ENCODE measurements around the gene OTUD3. TPM values are rescaled to one million over a fixed set of nuclear protein-coding genes. Genes with fewer than 3 reads are reported as not detected.

The OTUD3 gene
- total and polyA plus RNA-seq, 9 of the 15 experiments (the other 6 are each of a cell fraction or from before 2014, with no cell fraction given): 2.0 to 16.6 (median 11.0) TPM

DNA sequence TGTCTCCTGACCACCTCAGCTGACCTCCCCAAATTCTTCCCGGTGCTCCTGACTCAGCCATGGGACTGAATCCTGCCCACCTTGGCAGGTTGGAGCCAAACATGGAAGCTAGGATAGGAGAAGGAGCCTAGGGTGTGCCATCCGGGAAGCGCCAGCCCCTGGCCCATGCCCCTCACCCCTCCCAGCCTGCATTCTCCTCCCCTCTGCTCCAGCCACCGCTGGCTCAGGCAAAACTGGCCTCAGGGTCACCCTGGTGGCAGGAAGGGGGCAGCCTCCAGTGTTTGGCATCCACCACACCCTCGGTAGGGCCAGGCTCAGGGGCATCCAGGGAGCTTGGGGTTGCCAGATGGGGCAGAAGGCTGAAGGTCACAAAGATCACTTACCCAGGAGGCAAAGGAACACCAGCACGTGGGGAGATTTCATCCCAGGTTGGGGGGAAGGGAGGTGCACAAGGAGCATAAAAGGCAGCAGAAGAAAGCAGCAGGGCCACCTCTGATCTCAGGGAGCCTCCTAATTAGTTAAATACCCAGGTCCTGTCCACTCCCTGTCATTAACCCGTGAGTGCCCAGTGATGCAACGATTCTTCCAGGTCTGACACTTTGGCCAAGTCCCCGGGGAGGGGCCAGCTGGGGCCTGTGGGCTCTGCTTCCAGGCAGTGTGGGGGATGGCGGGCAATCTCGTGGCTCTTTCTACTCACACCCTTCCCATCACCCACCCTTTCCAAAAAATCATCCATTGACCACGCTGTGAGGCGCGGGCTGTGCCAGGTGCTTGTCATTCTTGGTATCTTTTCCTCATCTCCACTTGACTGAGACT is 41.1 kb downstream of the OTUD3 start, which contains the start of gene PLA2G2E (continued):
- TF ChIP-seq, protein P1, sequence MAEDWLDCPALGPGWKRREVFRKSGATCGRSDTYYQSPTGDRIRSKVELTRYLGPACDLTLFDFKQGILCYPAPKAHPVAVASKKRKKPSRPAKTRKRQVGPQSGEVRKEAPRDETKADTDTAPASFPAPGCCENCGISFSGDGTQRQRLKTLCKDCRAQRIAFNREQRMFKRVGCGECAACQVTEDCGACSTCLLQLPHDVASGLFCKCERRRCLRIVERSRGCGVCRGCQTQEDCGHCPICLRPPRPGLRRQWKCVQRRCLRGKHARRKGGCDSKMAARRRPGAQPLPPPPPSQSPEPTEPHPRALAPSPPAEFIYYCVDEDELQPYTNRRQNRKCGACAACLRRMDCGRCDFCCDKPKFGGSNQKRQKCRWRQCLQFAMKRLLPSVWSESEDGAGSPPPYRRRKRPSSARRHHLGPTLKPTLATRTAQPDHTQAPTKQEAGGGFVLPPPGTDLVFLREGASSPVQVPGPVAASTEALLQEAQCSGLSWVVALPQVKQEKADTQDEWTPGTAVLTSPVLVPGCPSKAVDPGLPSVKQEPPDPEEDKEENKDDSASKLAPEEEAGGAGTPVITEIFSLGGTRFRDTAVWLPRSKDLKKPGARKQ (CRISPR knock-in tag; IDR thresholded peaks at IDR 0.05): no peak
- TF ChIP-seq ZNF778 (CRISPR knock-in tag; IDR thresholded peaks at IDR 0.05) (no peak), ZNF12 (CRISPR knock-in tag; IDR thresholded peaks at IDR 0.05) (no peak), KLF16 (IDR thresholded peaks at IDR 0.05) (no peak)
- TF ChIP-seq, protein P2, sequence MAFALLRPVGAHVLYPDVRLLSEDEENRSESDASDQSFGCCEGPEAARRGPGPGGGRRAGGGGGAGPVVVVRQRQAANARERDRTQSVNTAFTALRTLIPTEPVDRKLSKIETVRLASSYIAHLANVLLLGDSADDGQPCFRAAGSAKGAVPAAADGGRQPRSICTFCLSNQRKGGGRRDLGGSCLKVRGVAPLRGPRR (CRISPR knock-in tag; IDR thresholded peaks at IDR 0.05): no peak

DNA sequence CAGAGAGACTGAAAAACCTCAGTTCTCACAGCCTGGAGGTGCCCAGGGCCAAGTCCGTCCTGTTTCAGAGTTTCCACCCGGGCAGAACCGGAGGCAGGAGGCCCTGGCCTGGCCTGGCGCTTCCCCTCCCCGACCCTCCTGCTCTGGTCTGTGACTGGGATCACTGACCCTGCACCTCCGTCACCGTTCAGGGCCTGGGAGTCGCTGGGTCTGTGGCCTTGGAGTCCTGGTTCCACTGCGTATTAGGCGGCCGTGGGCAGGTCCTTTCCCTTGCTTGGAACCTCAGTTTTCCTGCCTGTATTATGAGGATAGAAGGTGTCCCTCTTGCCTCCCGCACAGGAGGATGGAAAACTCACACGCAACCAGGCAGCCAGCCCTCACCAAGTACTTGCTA is 41.8 kb downstream of the OTUD3 start:
- Histone ChIP-seq H3K9me3 (replicated peaks; ENCODE audit: control insufficient read depth, insufficient read depth, low read depth, low read length) (no peaks in the 10 kb centered on the region), H2AFZ (ENCODE audit: low read depth, low read length) (no peak overlapping the region), H3K27me3 (ENCODE audit: control insufficient read depth in 2 of 2, insufficient read depth in 2 of 2, low read length in 2 of 2) (peaks cover 34 to 63% of the 10 kb centered on the region in 2 experiments), H3K36me3 (ENCODE audit: control insufficient read depth, insufficient read depth, low read length) (no peaks in the 10 kb centered on the region), H4K20me1 (replicated peaks; ENCODE audit: control insufficient read depth, insufficient read depth, low read length) (no peaks in the 10 kb centered on the region), H3K9ac (ENCODE audit: insufficient read depth in 1 of 2, low read depth in 2 of 2, low read length in 2 of 2) (no peak overlapping the region), H3K79me2 (ENCODE audit: control insufficient read depth, insufficient read depth, low read length) (no peaks in the 10 kb centered on the region), H3K4me2 (ENCODE audit: insufficient read depth, low read length) (no peak overlapping the region), H3K4me3 (no peak overlapping the region), H3K4me1 (replicated peaks in 1 of 2; ENCODE audit: control insufficient read depth in 2 of 2, insufficient read depth in 2 of 2, low read length in 2 of 2) (peaks cover 0 to 8% of the 10 kb centered on the region in 2 experiments; a peak in 2 of 5 replicates), H3K9me1 (ENCODE audit: control insufficient read depth, insufficient read depth, low read length) (no peaks in the 10 kb centered on the region), H3K27ac (ENCODE audit: extremely low read depth, low read depth, low read length) (no peak overlapping the region)
- TF ChIP-seq ZFP36 (IDR thresholded peaks at IDR 0.05; ENCODE audit: low read depth, low read length, partially characterized antibody) (no peak), ZSCAN29 (IDR thresholded peaks at IDR 0.05) (no peak), BACH1 (tag; IDR thresholded peaks at IDR 0.05) (no peak), CC2D1A (IDR thresholded peaks at IDR 0.05) (no peak), ZNF561 (CRISPR knock-in tag; conservative IDR thresholded peaks at IDR 0.05) (no peak), HNRNPLL (IDR thresholded peaks at IDR 0.05; ENCODE audit: low read depth, low read length, poor library complexity, severe bottlenecking) (no peak), POU5F1 (IDR thresholded peaks at IDR 0.05; ENCODE audit: borderline replicate concordance, low read depth, low read length, partially characterized antibody) (no peak), ESRRA (IDR thresholded peaks at IDR 0.05; ENCODE audit: borderline replicate concordance, low read depth) (no peak)
- TF ChIP-seq, protein P3, sequence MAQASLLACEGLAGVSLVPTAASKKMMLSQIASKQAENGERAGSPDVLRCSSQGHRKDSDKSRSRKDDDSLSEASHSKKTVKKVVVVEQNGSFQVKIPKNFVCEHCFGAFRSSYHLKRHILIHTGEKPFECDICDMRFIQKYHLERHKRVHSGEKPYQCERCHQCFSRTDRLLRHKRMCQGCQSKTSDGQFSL (CRISPR knock-in tag; IDR thresholded peaks at IDR 0.05): no peak
- TF ChIP-seq, protein P3 (tag; IDR thresholded peaks at IDR 0.05): no peak
- 1% methylated on average over 13 of the region's 13 CpGs for WGBS (ENCODE audit: insufficient coverage, low coverage, missing lambda C conversion rate)
- no TSS peak for BruUV-seq (replicated peaks)
- ATAC-seq (no peak), FAIRE-seq (no peak), DNase-seq (ENCODE audit: extremely low read depth in 1 of 4, low spot score in 3 of 4) (no peak)
- in situ Hi-C loops (cut with MboI) (loop anchor here (25.0 kb wide), 1 partner anchor 1288 kb away; no protein-coding TSS in a partner anchor), intact Hi-C loops (cut with micrococcal nuclease) (no loop called here)
- ChIA-PET CTCF (ENCODE audit: low intra/inter-chr PET ratio) (no interaction called here), POLR2A (no interaction called here)
